GM12872 (cell line): Measurements from ENCODE around the gene SNRPB2.

Experiments used
- CTCF ChIP-seq: IDR thresholded peaks from 3 replicates; pipeline ENCODE4 v1.5.1; 2011; ENCODE audit warnings: low read depth, mild to moderate bottlenecking, low read length, moderate library complexity; ENCODE audit not compliant: insufficient read depth

SNRPB2 gene

GRCh38 chr20:16694161-16694560, 35.7 kb upstream of the SNRPB2 start:
- TF ChIP-seq CTCF = no peak

- TF ChIP-seq CTCF = no peak
Measured at GRCh38 chr20:16695628-16696027, 34.2 kb upstream of the SNRPB2 start.

GRCh38 chr20:16699293-16699692, 30.5 kb upstream of the SNRPB2 start:
- TF ChIP-seq CTCF = no peak

- TF ChIP-seq CTCF = peak; percentile 37; the same call in 2 of the 3 replicates
Measured at GRCh38 chr20:16701296-16701695, 28.5 kb upstream of the SNRPB2 start.

GRCh38 chr20:16703570-16703969, 26.3 kb upstream of the SNRPB2 start:
- no peak for TF ChIP-seq CTCF

- no peak for TF ChIP-seq CTCF
Measured at GRCh38 chr20:16707674-16708073, 22.2 kb upstream of the SNRPB2 start.

GRCh38 chr20:16708602-16709001, 21.2 kb upstream of the SNRPB2 start:
- no peak for TF ChIP-seq CTCF

- no peak for TF ChIP-seq CTCF
Measured at GRCh38 chr20:16709017-16709416, 20.8 kb upstream of the SNRPB2 start.
